Fibroblast of skin of left biceps (primary cell): ENCODE results near the gene LCP1.

Experiments used
- DNase-seq, 2 experiments: peaks; one replicate each; pipeline ENCODE4 v3.0.0-alpha.2; 2013; ENCODE audit warnings: low read depth in 2 of 2

The LCP1 gene

GRCh38 chr13:46101002-46101401 lies 81.0 kb downstream of the LCP1 start:
- no peak for DNase-seq

DNA sequence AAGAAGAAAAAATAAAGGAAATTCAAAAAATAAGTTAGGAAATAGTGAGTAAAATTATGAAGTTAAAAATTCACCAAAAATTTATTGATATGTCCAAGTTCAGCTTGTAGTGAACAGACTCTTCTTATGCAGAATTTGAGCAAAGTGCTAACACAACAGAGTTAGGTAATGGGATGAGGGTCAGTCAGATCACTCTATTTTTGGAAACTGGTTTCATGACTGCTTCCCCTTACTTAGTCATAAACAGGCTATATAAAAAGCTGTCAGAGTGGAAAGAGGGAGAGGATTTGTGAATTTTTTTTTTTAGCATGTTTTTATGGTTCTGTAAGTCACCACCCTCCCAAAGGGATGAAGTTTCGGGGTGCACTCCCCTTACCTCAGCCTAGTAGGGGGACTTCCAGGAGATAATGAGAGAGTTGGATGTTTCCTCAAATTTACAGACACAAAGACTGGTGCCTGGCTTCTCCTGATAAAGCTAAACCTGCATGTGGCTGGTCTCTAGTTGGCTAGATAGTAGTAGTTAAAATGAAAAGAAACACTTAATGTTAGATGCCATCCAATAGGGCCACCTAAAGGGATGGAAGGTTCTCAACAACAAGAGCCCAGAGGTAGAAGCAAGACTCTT lies 81.7 kb downstream of the LCP1 start:
- no peak for DNase-seq

- no peak for DNase-seq
Measured at GRCh38 chr13:46097663-46098062, 84.3 kb downstream of the LCP1 start.

GRCh38 chr13:46097015-46097414 lies 85.0 kb downstream of the LCP1 start:
- no peak for DNase-seq

DNA sequence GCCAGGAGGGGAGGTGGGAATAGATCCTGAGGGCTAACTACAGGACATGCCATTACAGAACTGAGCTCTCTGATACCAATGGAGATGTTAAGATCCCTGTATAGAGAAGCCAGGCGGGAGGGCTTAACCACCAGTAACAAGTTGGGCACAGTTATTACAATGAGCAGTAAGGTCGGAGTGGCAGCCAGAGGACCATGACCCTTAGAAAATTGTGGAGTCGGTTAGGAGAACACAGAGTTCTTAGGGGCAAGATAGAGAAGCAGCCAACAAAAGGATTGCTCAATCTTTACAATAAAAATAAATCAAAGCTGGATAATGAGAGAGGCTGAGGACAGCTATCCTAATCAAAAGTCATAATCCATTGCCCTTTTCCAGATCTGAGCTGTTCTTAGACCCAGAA lies 87.5 kb downstream of the LCP1 start:
- DNase-seq: no peak

- no peak for DNase-seq
Measured at GRCh38 chr13:46088821-46089562, 93.0 kb downstream of the LCP1 start.

- no peak for DNase-seq
Measured at GRCh38 chr13:46087481-46087880, 94.5 kb downstream of the LCP1 start.

DNA sequence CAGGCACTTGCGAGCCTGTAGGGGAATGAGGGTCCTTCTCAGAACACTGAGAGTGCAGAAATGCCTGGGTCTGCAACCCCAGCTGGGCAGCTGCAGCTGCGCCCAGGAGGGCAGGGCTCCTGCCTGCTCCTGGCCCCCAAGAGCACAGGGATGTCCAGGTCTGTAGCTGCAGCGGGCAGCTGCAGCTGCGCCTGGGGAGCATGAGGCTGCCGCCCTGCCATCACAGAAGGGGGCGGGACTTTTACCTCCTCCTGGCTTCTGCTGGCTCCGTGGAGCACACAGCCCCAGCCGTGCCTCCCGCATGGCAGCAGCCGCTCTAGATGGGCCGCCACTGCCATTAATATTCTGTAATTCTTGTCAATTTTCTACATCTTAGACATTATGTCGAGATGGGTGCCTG lies 95.0 kb downstream of the LCP1 start:
- DNase-seq: no peak

GRCh38 chr13:46086421-46086922 lies 95.5 kb downstream of the LCP1 start:
- no peak for DNase-seq

DNA sequence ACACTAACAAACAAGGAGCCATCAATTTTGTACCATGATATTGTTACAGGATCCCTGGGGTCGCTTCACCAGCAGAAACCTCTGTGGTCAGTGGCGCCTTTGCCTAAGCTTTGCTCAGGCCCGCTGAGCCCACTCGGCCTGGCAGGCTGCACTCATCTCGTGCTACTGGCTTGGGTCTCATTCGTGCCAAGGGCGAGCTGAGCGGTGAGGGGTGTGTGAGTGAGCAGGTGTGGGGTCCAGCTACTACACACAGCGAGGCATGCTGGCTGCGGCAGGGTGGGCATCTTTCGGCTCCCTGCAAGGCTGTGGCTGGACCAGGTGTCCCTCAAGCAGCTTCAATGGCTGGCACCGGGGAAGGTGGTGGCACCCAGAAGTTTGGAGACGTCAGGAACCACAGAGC lies 96.2 kb downstream of the LCP1 start:
- DNase-seq: no peak

GRCh38 chr13:46082324-46082723 lies 99.7 kb downstream of the LCP1 start:
- DNase-seq: no peak

- DNase-seq: no peak
Measured at GRCh38 chr13:46079770-46080169, 102.2 kb downstream of the LCP1 start.

DNA sequence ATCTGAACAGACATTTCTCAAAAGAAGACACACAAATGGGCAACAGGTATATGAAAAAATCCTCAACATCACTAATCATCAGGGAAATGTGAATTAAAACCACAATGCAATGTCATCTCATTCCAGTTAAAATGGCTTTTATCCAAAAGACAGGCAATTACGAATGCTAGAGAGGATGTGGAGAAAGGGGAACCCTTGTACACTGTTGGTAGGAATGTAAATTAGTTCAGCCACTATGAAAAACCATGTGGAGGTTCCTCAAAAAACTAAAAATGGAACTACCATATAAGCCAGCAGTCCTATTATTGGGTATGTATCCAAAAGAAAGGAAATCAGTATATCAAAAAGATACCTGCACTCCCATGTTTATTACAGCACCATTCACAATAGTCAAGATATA lies 104.7 kb downstream of the LCP1 start:
- no peak for DNase-seq

DNA sequence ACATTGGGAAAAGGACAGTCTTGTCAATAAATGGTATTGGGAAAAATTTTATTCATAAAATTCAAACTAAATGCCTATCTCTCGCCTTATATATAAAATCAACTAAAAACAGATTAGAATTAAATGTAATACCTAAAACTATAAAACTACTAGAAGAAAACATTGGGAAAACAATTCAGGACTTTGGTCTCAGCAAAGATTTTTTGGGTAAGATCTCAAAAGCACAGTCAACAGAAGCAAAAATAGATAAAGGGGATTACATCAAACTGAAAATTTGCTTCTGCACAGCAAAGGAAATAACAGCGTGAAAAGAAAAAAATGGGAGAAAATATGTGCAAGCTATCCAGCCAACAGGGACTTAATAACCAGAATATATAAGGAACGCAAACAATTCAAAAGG lies 105.2 kb downstream of the LCP1 start:
- no peak for DNase-seq
